Limb (tissue), 2 donors: Measurements from ENCODE around the gene CSF3.

ENCODE experiments used
- DNase-seq, 2 donors: peaks; one replicate each; pipeline ENCODE4 v3.0.0-alpha.2; 2016; ENCODE audit errors: extremely low spot score in 2 of 2

Gene CSF3

DNA sequence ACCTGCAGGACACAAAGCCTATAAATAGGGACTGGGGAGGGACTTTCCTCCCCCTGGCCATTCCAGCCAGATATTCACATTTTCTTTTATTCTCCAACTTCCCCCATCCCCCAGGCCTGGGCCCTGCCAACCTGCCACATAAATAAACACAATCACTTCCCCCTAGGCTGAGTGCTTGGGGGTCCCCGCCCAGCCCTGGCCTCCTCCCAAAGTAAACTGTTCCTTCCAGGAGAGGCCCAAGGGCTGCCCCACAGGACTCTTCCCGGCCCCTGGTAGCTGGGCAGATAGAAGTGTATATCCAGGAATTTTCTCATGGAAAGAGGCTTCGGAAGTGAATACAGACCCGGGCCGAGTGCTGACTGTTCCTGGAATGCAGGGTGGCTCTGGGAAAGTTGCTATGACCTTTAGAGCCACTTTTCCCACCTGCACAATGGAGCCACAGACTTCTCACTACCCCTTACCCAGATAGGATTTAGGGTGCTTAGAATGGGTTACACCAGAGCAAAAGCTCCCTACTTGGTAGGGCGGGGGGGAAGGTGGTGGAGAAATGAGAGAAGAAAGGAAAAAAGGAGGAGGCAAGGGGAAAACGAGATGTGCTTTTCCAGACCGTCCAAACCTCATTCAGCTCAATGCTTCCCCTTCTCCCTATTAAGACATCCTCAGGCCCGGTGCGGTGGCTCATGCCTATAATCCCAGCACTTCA, 8.5 kb downstream of the CSF3 start:
- no peak for DNase-seq

DNA sequence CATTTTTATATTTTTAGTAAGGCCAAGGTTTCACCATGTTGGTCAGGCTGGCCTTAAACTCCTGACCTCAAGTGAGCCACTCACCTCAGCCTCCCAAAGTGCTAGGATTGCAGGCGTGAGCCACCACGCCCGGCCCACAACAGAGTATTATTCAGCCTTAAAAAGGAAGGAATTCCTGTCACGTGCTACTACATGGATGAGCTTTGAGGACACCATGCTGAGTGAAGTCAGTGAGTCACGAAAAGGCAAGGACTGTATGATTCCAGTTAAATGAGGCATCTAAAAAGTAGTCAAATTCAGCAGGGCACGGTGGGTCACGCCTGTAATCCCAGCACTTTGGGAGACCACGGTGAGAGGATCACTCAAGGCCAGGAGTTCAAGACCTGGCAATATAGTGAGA, 9.7 kb downstream of the CSF3 start:
- no peak for DNase-seq

DNA sequence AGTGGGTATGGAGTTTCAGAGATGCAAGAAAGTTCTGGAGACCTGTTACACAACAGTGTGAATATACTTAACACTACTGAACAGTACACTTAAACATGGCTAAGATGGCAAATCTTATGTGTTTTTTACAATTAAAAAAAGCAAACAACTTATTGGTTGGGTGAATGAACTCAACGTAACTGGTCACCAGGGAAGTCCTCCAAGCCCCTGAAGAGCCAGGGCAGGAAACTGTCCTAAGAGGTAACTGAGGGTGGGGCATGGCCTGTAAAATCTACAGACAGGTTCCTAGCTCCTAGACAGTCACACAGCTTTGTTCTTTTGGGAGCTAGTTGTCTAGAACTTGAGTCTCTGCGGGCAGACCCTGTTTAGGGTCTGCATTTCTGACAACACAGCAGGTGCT, 10.3 kb downstream of the CSF3 start:
- DNase-seq: no peak

DNA sequence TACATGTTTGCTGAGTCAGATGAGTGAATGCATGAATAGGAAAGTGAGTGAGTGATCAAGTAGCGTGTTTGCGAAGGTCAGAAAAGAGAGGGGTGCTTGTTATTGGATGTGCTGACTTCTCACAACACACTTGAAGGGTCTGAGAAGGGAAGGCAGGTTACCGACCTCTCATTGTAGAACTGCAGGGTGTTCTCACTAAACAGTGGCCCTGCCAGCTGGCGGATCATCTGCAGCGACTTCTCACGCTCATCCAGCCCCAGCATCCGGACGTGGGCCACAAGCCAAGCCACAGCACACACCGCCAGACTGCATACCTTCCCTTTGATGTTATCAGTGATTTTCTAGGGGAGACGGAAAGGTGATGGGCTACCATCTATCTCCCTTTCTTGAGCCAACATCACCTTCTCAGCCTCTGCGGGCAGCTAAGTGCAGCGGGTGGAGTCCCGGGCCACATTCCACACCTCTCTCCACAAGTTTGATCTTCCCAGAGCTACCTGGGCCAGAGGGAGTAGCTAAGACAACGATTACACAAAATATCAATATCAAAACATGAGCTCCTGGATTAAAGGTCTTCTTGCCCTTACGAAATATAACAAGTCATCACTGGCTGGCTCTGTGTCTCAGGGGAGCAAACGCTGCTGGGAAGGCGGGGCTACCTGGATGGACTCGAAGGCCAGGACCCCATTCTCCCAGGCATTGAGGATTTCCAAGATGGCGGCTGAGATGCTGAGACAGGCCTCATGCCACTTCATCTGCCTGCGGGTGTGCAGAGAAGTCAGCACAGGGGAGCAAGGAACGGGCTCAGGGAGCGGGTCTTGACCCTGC, 11.0 kb downstream of the CSF3 start:
- DNase-seq: no peak

DNA sequence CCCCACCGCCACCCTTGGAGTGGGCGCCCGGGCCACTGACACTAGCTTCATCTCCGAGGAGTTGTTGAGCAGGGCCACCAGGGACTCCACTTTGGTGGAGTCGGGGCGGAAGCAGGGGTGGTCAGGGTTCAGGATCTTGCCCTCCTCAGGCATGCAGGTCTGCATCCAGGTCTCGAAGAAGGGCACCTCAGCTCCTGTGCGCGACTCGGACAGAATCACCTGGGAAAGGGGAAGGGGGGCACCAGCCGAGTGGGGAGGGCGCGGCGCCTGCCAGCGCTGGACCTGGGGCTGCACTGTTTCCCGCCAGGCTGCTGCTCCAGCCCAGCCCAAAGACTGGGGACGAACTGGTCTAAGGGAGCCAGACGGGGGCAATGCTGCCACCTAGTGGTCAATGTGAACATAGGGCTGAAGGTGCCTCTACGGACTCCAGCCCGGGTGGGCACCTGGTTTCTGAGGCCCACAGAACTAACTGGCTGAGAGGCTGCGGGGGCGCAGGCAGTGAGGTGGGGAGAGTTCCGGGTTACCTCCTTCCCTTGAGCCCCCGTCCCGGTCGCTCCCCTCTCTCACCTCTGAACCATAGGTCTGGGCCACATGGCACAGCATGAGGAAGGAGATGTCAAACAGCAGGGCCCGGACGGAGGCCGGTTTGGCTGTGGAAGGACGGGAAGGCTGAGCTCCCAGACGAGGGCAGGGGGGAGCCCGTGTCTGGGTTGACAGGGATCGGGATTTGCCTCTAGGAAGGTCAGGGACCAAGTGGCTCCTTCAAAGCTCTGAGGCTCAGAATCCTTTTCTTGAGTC, 11.8 kb downstream of the CSF3 start:
- peak; percentile 77 to 82 for DNase-seq

DNA sequence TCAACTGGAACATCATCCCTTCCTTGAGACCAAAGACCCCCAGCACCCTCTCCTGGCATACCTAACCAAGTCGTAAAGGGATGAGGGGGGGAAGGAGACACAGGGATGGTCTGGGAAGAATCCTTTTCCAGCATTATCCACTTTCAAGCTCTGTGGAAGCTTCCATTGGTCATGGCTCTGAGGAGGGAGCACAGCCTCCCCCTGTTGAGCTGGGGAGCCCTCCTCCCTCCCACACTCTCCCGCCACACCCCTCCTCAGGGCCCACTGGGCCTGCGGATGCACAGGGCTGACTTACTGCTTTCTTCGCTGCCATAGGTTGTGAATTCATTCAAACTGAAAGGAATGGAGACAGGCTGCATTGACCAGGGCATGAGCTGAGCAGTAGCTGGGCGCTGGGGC, 12.4 kb downstream of the CSF3 start:
- no peak for DNase-seq

DNA sequence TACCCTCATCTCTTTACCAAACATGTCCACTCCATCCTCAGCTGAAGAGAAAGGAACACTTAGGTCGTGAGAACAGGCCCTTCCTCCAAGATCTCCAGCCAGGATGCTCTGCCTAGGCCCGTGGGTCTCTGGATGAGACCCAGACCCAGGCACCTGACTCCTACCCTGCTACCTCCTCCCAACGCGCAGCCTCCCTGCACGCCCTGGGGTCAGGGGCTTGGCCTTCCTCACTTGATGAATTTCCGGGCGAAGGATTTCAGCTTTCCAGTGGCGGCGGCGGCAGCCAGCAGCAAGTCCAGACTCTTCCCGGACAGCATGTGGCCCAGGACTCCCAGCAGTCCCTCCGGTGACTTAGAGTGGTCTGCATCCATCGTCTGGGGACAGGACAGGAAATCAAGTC, 13.4 kb downstream of the CSF3 start:
- no peak for DNase-seq

DNA sequence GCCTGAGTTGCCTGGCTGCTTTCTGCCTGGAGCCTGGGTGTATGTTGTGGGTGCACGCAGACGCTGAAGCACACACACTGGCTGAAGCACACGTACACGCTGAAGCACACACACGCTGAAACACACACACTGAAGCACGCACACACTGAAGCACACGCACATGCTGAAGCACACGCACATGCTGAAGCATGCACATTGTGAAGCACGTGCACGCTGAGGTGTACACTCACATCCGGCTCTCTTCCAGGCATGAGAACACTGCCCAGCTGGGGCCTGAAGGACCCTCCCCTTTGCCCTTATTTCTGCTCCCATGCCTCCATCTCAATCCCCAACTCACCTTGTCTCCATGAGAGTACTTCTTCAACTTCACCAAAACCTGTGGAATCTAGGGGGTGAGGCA, 16.5 kb downstream of the CSF3 start:
- DNase-seq: no peak

DNA sequence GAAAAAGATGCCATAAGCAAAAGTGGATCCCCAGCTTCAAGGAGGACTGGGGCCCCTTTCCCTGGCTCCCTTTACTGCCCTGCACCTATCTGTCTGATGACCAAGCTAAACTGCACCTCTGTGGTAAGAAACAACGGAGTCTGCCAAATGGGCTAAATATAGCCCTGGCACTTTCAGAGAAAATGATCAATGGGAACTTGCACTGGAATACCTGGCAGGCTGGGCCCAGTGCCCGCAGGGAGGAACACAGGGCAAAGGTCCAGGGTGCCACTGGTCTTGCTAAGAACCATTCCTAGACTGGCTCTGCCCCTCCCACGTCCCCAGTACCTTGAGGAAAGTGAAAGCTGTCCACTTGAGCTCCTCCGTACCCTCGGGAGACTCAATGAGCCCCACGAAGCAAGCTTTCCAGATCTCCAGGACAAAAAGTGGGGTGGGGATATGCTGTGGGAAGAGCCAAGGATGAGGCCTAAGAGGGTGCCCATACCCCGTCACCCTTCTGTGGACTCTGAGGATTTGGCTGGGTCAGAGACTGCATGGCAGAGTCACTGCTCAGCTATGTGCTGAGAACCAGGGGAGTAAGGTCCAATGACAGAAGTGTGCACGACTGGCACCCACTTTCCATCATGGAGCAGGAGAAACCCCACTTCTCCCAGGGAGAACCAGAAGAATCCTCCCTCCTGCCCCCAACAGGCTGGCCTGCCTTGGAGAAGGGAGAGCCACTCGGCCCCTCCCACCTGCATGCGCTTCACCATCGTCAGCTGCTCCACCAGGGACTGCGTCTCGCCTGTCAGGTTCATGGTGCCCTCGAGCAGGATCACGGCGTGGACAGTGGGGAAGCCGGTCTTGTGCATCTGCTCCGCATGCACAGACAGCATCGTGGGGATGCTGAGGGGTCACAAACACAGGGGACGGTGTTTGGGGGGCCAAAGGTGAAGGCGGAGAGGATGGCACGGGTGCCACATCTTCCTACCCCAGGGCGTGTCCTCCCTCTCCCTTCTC, 17.4 kb downstream of the CSF3 start:
- no peak for DNase-seq

DNA sequence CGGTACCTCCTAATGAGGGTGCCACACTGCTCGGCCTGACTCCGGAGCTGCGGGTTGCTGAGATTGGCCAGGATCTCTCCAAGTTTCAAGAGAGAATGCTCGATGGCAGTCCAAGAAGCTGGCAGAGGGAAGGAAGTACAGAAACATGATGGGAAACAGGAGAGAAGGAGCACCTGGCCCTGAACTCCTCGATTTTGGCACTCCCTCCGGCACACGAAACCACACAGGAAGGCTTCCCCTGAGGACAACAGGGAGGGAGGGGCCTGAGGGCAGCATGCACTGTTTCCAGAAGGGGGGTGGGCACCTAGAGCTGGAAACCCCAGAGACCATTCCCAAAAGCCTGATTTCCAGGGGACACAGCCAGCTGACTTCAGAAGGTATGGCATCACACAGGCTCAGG, 18.1 kb downstream of the CSF3 start:
- no peak for DNase-seq

DNA sequence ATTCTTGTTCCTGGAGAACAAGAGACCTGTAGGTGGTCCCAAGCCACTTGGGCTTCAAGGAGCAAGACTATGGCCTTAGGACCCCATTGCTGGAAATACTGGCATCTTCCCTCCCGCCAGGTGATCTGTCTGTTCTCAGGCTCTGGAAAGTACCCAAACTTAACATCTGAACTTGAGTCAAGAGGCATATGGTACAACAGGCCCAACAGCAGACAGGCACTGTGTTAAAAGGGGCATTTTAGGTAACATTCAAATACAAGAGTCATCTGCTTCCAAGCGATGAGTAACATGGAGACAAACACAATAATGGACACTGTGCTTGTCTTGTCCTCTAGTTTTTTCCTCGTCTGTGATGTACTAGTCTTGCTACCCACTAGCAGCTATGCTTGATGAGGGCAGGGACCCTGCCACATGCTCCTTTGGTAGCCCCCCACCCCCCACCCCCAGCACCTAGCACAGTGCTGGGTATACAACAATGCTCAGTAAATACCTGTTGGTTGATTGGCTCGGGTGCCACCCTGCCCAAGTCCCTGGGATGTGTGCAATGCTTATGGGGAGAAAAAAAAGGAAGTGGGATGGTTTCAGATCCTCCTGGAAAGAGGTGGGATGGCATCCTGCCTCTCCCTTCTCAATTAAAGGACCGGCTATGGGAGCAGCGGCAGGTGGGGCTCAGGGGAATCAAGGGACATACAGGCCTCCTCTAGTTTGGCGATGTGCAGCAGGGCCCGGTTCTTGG, 19.4 kb downstream of the CSF3 start:
- no peak for DNase-seq

DNA sequence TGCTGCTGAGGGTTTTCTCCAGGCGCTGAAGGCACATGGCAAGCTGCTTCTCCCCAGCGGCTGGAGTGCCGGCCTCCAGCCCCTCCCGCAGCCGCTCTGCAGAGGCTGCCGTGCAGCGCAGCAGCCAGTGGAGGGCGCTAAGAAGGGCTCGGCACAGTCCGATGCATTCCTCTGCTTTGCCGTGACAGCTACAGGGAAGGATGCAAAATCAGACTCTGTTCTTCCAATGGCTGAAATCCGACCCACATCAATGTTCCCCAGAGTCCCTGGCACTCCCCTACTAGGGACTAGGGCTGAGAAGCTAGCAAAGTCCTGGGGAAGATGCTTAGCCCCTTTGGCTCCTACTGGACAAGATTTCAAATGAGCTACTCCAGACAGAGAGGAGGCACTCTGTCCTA, 19.9 kb downstream of the CSF3 start:
- no peak for DNase-seq

DNA sequence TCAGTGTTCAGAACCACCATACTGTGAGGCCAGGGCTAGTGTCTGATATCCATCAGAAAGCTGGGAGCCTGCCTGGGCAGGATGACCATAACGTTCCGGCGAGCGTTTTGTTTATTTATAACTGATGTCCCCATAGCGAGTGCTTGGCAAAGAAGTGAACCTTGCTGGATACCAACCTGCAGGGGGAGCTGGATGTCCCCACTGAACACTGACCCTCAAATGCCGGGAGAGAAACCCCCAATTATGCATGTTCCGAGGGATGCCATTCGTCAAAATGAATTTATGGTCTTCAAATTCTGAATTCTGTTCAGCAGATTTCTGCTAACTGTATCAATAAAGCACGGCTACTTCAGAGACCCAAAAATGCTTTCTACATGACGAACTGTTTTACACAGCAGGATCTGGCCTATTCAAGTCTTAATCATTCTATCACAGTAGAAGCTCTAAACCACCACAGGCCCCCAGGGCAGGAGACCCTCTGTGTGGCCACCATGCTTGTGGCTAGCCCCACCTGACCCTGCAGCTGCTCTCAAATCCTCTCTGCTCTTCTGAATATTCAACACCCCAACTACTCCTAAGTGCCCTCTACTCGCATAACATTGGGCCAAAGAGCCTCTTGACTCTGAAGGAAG, 23.8 kb downstream of the CSF3 start:
- peak in 1 of 2 donors; percentile 69 for DNase-seq

DNA sequence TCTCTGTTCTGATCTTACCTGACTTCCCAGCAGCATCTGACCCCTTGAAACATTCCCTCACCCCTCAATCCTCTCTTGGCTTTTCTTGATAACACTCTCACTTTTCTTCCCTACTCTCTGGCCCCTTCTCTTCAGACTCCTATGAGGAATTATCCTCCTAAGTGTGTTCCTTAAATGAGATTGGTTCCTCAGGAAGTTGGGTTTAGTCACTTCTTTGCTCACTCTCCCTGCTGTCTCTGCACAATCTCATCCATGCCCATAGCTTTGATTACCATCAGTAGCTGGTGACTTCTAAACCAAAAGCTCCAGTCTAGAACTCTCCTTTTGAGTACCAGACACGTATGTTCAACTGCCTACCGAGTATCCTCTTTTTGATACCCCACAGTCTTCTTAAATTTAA, 26.0 kb downstream of the CSF3 start:
- DNase-seq: no peak

DNA sequence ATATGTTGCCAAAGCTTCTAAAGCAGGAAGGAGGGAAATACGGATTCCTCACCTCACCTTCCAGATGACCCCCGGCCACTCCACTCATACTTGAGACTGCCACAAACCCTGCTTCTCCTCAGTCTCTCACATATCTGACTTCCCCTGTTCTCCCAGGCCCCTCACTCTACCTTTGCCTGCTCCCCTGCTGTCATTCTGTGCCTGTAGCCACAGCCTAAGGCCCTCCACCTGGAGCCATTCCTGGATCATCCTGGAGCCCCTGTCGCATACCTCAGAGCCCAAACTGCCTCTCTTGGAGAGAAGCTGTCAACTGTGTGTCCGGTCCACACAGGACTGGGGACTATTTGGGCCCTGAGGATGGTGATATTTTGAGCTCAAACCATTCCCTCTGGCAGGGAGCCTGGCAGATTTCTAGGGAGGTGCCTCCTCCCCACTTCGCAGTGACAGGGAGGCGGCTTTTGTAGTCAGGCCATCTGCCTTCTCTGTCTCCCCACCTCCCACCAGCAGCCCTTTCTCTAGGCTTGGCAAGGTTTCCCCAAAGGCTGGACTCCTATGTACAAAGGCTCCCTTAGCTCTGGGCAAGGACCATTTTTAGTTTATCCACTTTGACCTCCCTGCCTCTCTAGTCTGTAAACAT, 41.3 kb downstream of the CSF3 start:
- no peak for DNase-seq

DNA sequence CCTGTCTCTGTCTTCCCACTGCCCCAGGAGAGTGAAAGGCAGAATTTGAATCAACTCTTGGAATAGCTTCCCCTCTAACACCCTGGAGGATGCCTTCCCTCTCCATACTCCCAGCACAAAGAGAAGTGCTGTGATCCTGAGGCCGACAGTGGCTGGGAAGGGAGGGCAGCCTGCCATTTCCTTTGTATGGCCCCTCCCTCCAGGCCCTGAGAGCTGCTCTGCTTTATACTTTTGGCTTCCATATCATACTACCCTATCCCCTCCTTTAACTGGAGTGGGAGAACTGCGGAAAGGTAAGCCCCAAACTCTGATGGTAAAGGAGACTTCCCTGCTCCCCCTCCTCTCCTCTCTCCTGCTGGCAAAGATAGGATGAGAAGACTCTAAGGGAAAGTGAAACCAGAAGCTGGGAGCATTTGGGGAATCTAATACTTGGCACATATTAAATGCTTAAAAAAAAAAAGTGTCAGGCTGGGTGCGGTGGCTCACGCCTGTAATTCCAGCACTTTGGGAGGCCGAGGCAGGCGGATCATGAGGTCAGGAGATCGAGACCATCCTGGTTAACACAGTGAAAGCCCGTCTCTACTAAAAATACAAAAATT, 43.0 kb downstream of the CSF3 start:
- DNase-seq: no peak

DNA sequence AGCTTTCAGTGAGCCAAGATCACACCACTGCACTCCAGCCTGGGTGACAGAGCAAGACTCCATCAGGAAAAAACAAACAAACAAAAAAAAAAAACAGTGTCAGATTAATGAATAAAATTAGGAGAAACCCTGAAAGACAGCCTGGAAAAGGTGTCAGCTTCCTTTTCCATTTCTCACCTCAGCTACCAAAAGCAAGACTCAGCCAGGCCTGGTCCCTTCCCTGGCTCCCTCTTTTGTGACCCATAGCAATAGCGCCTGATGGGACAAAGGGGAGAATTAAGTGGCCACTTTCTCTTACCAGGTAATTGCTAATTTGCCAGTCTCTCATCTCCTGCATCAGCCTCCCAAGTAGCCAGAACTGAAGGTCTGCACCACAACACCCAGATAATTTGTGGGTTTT, 43.6 kb downstream of the CSF3 start:
- no peak for DNase-seq

DNA sequence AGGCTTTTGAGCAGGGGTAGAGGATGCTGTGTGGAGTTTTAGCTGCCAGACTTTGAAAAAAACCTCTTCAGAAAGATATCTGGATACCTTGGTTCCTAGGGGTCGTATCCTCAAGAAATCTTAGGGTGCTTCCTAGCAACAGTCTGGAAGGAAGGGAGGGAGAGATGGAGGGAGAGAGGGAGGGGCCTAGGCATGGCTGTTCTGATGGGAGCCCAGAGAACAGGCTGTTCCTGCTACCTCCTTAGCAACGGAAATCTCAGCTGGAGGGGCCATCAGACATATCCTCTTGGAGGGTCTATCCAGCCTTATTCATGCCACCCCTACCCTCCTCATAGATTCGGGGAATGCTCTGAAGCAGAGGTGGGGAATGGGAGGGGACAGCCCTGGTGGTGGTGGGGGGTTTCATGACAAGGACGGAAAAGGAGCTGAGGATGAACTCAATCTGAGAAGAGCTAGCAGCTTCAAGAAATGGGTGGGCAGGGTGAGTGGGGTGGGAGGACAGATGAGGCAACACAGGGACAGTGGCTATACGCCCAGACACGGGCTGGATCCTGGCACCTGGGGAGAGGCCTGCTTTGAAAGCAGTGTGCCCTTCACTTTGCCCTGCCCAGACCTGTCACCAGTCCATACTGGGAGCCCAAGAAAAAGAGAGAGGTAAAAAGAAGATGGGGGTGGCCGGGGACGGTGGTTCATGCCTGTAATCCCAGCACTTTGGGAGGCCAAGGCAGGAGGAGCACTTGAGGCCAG, 44.7 kb downstream of the CSF3 start:
- no peak for DNase-seq
